GM12892 (cell line): ENCODE data around the gene MPHOSPH9. TPM values are rescaled to one million over a fixed set of nuclear protein-coding genes. Genes with fewer than 3 reads are reported as not detected.

Experiments used
- DNase-seq: peaks from one replicate; pipeline ENCODE4 v3.0.0; 2011; ENCODE audit not compliant: insufficient read length
- FAIRE-seq: peaks from 2 replicates; lab custom pipeline; 2011; peaks lifted over from hg19 to GRCh38; lab: Jason Lieb, UNC
- POLR2A ChIP-seq: IDR thresholded peaks from 2 replicates; pipeline ENCODE4 v1.6.1; 2011; ENCODE audit warnings: low read depth, low read length, control low read depth
- POLR2AphosphoS5 ChIP-seq: IDR thresholded peaks from 2 replicates; pipeline ENCODE4 v1.6.1; 2011; ENCODE audit warnings: low read depth, low read length, control low read depth
- TAF1 ChIP-seq: IDR thresholded peaks from 2 replicates; pipeline ENCODE4 v1.6.1; 2011; ENCODE audit warnings: low read depth, mild to moderate bottlenecking, control low read depth, low read length, borderline replicate concordance
- polyA plus RNA-seq: library from polyadenylated mRNA; unstranded; fragments of >200 nt; gene quantifications from one replicate; pipeline ENCODE4 v1.2.1, GENCODE V29; 2012; ENCODE audit warnings: missing spikeins, inconsistent platforms; ENCODE audit not compliant: missing spikeins

The MPHOSPH9 gene, protein sequence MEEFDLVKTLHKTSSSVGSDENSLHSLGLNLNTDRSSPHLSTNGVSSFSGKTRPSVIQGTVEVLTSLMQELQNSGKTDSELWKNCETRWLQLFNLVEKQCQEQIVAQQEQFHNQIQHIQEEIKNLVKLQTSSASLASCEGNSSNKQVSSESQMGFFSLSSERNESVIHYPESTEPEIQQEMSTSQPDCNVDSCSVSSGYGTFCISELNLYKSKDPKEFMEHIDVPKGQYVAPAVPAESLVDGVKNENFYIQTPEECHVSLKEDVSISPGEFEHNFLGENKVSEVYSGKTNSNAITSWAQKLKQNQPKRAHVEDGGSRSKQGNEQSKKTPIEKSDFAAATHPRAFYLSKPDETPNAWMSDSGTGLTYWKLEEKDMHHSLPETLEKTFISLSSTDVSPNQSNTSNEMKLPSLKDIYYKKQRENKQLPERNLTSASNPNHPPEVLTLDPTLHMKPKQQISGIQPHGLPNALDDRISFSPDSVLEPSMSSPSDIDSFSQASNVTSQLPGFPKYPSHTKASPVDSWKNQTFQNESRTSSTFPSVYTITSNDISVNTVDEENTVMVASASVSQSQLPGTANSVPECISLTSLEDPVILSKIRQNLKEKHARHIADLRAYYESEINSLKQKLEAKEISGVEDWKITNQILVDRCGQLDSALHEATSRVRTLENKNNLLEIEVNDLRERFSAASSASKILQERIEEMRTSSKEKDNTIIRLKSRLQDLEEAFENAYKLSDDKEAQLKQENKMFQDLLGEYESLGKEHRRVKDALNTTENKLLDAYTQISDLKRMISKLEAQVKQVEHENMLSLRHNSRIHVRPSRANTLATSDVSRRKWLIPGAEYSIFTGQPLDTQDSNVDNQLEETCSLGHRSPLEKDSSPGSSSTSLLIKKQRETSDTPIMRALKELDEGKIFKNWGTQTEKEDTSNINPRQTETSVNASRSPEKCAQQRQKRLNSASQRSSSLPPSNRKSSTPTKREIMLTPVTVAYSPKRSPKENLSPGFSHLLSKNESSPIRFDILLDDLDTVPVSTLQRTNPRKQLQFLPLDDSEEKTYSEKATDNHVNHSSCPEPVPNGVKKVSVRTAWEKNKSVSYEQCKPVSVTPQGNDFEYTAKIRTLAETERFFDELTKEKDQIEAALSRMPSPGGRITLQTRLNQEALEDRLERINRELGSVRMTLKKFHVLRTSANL
- 30.1 TPM for polyA plus RNA-seq

DNA sequence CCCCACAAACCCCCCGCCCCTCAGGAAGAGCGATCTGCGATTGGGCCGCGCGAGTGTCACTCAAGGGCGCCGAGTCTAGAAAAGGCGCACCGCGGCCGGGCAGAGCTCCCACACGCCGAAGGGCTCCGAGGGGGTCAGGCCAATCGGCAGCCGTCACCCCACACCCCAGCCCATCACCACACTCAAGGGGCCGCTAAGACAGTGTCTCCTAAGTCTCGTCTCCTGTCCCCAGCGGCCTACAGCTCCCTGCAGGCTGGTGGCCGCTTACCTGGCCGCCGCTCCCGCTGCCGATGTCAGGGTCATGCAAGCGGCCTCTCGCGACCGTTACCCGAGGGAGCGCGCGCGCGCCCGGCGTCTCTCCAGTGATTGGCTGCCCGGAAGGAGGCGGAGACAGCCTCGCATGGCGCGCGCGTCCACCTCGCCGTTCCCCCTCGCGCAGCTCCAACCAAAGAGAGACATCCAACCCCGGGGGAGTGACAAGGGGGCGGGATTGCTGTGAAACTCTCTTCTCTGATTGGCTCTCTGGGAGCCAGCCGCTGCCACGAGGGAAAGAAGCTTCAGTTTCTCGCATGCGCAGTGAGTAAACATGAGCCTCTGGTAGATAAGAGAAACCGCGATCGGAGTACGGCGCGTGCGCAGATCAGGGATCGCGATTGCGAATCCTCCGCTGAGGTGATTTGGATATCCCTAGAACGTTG, at the start of gene MPHOSPH9, which contains the start of gene MTRFR:
MPHOSPH9 (minus strand) TSS at position 335 of the 698 bp plus-strand sequence. CDS start 2,777 bp downstream, outside the sequence.
MTRFR (plus strand) TSS at position 630 of the 698 bp plus-strand sequence. CDS start 20,239 bp downstream, outside the sequence.
- peak; percentile 100 for TF ChIP-seq POLR2A
- TF ChIP-seq TAF1: peak; percentile 91
- peak; percentile 99 for TF ChIP-seq POLR2AphosphoS5
- FAIRE-seq: peak; percentile 98
- peak; percentile 82 for DNase-seq

DNA sequence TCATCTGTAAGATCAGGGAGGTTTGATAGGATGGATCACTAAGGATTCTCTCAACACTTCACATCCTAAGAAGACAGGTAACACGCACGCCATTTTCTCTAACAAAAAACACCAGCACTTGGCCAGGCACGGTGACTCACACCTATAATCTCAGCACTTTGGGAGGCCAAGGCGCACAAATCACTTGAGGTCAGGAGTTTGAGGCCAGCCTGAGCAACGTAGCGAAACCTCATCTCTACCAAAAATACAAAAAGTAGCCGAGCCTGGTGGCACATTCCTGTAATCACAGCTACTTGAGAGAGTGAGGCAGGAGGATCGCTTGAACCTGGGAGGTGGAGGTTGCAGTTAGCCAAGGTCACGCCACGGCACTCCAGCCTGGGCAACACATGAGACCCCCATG, 49.2 kb upstream of the MPHOSPH9 start:
- DNase-seq: no peak
- no peak for FAIRE-seq
- no peak for TF ChIP-seq POLR2A

DNA sequence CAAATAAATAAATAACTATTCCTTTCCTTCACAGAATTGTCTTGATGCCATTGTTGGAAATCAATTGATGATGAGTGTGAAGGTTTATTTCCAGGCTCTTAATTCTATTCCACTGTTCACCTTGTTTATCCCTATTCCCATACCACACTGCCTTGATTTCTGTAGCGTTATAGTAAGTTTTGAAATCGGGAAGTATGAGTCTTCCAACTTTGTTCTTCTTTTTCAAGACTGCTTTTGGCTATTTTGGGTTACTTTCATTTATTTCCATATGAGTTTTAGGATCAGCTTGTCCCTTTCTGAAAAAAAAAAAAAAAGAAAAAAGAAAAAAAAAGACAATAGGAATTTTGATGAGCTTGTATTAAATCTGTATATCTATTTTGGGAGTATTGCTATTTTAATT, 48.0 kb upstream of the MPHOSPH9 start:
- no peak for FAIRE-seq
- TF ChIP-seq POLR2AphosphoS5 (no peak), POLR2A (no peak), TAF1 (no peak)
- no peak for DNase-seq

DNA sequence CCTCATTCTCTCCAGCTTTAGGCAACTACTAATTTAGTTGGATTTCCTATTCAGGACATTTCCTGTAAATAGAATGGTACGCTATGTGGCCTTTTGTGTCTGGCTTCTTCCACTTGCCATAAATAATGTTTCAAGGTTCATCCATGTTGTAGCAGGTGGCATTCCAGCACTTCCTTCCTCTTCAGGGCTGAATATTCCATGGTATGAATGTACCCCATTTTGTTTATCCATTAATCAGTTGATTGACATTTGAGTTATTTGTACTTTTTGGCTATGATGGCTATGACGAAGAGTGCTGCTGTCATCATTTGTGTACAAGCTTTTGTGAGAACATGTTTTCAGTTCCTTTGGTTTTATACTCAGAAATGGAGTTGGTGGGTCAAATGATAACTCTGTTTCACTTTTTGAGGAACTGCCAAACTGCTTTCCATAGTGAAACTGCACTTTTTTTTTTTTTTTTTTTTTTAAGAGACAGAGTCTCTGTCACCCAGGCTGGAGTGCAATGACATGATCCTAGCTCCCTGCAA, 45.2 kb upstream of the MPHOSPH9 start:
- TF ChIP-seq POLR2AphosphoS5: no peak
- no peak for TF ChIP-seq POLR2A
- no peak for TF ChIP-seq TAF1
- FAIRE-seq (peak; percentile 72), DNase-seq (no peak)

DNA sequence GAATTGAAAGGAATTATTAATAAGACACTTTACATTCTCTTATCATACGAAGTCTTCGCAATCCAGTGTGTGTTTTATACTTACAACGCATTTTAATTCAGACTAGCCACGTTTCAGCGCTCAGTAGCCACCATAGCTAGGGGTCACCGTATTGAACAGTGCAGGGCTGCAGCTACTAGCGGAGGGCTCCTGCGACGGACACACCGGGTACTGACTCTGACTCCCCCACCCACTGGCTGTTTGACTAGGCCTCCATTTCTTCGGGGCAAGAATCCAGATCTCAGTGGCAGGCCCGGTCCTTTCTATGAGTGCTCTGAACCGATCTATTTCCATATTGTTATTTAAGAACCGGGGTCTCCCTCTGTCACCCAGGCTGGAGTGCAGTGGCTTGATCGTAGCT, 40.2 kb upstream of the MPHOSPH9 start:
- no peak for FAIRE-seq
- TF ChIP-seq POLR2A (no peak), TAF1 (no peak), POLR2AphosphoS5 (no peak)

DNA sequence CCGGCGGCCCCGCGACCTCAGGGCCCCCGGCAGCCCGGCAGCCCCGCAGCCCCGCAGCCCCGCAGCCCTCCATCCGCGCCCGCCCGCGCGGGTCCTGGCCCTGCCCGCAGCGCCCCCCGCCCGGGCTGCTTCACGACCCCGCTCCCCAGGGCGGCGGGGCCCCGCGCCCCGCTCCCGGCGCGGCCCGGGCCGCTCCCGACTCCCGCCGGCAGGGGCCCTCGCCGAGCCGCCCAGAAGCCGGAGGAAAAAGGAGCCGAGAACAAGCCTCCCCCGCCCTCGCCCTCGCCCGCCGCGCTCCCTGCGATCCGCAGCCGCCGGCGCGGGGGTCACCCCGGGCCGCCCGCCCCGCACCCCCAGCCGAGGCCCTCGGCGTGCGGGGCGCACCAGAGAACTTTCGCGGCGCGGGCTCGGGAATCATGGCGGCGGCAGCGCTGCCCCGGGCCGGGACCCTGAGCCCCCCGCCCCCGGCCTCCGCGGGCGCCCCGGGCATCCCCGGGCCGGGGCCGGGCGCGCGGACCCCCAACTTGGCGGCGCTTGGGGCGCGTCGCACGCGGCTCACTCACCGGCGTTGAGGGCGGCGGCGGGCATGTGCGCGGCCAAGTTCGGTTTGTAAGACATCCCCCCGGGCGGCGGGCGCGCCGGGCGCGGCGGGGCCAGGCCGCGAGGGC, 38.2 kb upstream of the MPHOSPH9 start:
- FAIRE-seq (peak; percentile 5), DNase-seq (peak; percentile 85)
- TF ChIP-seq TAF1: no peak
- no peak for TF ChIP-seq POLR2AphosphoS5
- no peak for TF ChIP-seq POLR2A

More for the DNA sequence above, 40.2 kb upstream of the MPHOSPH9 start:
- DNase-seq: no peak

DNA sequence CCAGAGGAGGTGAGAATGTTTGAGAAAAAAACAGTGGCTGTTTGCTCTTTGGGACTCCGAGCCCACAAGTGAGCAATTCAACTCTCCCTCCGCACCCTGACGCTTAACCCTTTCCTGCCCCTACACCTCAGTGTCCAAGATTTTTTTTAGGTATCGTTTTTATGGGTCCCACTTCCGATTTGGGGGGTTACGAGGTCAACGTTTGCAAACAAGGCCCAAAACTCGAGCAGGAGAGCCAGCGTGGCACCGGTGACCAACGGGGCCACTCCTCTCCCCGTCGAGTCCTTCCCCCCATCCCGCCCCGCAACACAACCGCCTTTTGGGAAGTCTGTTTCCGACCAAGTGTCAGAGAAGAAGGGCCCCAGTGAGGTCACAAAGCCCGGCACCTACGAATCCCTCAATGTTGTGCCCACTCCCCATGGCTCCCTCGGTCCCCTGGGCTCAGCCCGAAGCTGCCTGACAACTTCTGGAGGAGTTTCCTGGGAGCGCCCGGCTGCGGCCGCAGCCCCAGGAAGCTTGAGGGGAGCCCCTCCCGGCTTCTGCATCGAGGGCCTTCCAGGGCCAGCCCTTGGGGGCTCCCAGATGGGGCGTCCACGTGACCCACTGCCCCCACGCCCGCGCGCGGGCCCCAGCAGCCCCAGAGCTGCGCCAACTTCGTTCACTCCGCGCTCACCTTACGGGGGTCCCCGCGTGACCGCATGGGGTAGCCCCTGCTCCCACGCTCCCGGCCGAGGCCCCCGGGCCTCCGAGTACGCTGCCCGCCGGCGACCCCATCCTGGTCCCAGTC, 37.5 kb upstream of the MPHOSPH9 start:
- TF ChIP-seq POLR2AphosphoS5: no peak
- TF ChIP-seq POLR2A: no peak
- TF ChIP-seq TAF1: no peak
- peak; percentile 30 for FAIRE-seq
- no peak for DNase-seq

DNA sequence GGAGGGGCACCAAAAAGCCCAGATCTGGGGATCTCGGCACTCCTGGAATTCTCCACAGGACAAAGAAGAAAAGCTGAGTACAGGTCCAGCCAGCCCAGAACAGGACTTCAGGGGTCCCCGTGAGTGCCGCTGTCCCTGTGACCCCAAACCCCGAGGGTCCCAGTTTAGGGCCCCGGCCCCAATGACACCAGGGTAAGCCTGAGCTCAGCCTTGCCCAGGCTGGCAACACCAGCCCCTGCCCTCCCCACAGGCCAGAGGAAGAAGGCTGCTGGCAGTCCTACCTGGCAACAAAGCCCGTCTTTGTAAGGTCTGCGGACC, 36.9 kb upstream of the MPHOSPH9 start:
- no peak for FAIRE-seq
- TF ChIP-seq TAF1 (no peak), POLR2AphosphoS5 (no peak), POLR2A (no peak)
- DNase-seq: no peak

DNA sequence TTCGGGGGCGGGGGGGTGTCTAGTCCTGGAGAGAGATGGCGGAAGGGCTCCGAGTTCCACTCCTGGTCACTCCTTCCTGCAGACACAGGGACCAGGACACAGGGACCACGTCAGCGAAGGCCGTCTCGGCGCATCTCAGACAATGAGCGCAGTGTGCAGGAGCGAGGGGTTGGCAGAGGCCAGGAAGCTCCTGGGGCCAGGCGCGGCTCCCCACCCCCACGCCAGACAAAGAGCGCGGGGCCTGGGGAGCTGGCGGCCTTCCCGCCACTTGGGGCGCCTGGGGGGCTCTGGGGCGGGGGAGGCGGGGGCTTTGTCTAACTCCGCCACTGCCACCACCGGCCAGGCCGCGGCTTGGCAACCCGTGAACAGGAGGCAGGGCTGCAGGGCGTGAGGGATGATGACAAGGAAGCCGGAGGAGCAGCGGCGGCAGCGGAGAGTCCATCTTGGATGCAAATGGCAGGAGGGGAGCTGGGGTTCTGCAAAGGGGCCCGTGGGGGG, 36.5 kb upstream of the MPHOSPH9 start:
- peak; percentile 75 for FAIRE-seq
- TF ChIP-seq POLR2A: no peak
- no peak for TF ChIP-seq TAF1
- TF ChIP-seq POLR2AphosphoS5: no peak
- no peak for DNase-seq
